ENCODE data around the gene TUBB4B.
A peak's percentile ranks its signal among the peaks of the same experiment; 100 is the strongest.

The TUBB4B gene

GRCh38 chr9:137280474-137281344 lies 39.6 kb downstream of the TUBB4B start:
- Histone ChIP-seq H3K9me3 (replicated peaks; ENCODE audit: low read length) (no peaks in the 10 kb centered on the region), H3K4me2 (ENCODE audit: low read length) (peak overlapping the region; percentile 72), H3K4me3 (ENCODE audit: low read length) (peak overlapping the region; percentile 26), H3K9ac (ENCODE audit: low read depth, low read length) (no peak overlapping the region), H3K4me1 (ENCODE audit: control insufficient read depth, insufficient read depth, low read length) (peaks cover 51% of the 10 kb centered on the region), H3K36me3 (ENCODE audit: insufficient read depth, low read length) (peaks cover 26% of the 10 kb centered on the region), H3K27me3 (ENCODE audit: control insufficient read depth, insufficient read depth, low read length) (no peaks in the 10 kb centered on the region)

DNA sequence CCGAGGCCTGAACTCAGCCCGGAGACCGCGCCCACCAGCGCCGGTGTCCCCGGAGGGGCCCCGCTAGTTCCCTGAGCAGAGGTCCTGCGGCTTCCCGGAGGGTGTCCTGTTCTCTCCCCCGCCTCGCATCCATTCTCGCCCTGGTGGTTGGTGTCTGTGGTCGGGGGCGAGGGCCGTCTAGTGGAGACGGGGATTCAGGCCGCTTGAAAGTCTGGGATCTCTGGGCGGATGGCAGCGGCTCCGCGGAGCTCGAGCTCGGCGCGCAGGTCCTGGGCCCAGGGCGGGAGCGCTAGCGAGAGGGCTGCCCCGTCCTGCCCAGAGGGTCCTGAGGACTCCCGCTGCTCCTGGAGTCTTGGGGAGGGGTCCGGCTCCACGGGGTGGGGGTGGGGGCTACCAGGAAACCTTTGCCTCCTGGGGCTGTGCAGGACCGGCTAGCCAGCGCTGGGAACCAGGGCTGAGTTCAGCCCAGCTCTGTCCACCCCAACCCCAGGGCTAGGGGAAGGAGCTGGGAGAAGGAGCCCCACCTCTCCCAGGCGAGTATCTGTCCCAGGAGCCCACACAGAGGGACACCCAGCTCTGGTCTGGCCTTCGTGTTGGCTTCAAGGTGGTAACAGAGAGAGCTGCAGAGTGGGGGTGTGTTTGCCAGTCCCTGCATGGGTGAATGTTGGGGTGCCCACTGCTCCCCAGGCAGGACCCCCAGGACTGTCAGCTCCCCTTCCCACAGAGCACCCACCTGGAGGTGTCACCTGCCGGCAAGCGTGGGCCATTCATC lies 40.4 kb downstream of the TUBB4B start:
- H3K4me2 ChIP-seq (ENCODE audit: low read length), result peak overlapping the region; percentile 72
- H3K9me3 ChIP-seq (replicated peaks; ENCODE audit: low read length), result no peaks in the 10 kb centered on the region
- H3K4me3 ChIP-seq (ENCODE audit: low read length), result peak overlapping the region; percentile 26
- no peaks in the 10 kb centered on the region for H3K27me3 ChIP-seq (ENCODE audit: control insufficient read depth, insufficient read depth, low read length)
- peaks cover 26% of the 10 kb centered on the region for H3K36me3 ChIP-seq (ENCODE audit: insufficient read depth, low read length)
- no peak overlapping the region for H3K9ac ChIP-seq (ENCODE audit: low read depth, low read length)
- H3K4me1 ChIP-seq (ENCODE audit: control insufficient read depth, insufficient read depth, low read length), result peaks cover 45% of the 10 kb centered on the region

GRCh38 chr9:137286975-137287383 lies 45.9 kb downstream of the TUBB4B start:
- H3K9me3 ChIP-seq (replicated peaks; ENCODE audit: low read length), result no peaks in the 10 kb centered on the region
- peaks cover 5% of the 10 kb centered on the region for H3K36me3 ChIP-seq (ENCODE audit: insufficient read depth, low read length)
- no peak overlapping the region for H3K4me2 ChIP-seq (ENCODE audit: low read length)
- H3K4me1 ChIP-seq (ENCODE audit: control insufficient read depth, insufficient read depth, low read length), result peaks cover 4% of the 10 kb centered on the region
- H3K9ac ChIP-seq (ENCODE audit: low read depth, low read length), result no peak overlapping the region
- no peaks in the 10 kb centered on the region for H3K27me3 ChIP-seq (ENCODE audit: control insufficient read depth, insufficient read depth, low read length)
- no peak overlapping the region for H3K4me3 ChIP-seq (ENCODE audit: low read length)

- Histone ChIP-seq H3K4me3 (ENCODE audit: low read length) (no peak overlapping the region), H3K9ac (ENCODE audit: low read depth, low read length) (no peak overlapping the region), H3K36me3 (ENCODE audit: insufficient read depth, low read length) (no peaks in the 10 kb centered on the region), H3K4me2 (ENCODE audit: low read length) (no peak overlapping the region), H3K4me1 (ENCODE audit: control insufficient read depth, insufficient read depth, low read length) (peaks cover 4% of the 10 kb centered on the region), H3K9me3 (replicated peaks; ENCODE audit: low read length) (no peaks in the 10 kb centered on the region), H3K27me3 (ENCODE audit: control insufficient read depth, insufficient read depth, low read length) (peaks cover 40% of the 10 kb centered on the region)
Measured at GRCh38 chr9:137293094-137293481, 52.0 kb downstream of the TUBB4B start.
